ENCODE results near the gene PCDHGA1. TPM values are rescaled to one million over a fixed set of nuclear protein-coding genes. Genes with fewer than 3 reads are reported as not detected.
"Not testable (repeated sequence)": the region's sequence is repeated elsewhere in the genome, so short reads cannot be mapped to it uniquely, and the experiment has no call there.

The PCDHGA1 gene
- under 1 TPM in 1 of 2 donors, not detected in 1; 0.11 TPM for total RNA-seq

DNA sequence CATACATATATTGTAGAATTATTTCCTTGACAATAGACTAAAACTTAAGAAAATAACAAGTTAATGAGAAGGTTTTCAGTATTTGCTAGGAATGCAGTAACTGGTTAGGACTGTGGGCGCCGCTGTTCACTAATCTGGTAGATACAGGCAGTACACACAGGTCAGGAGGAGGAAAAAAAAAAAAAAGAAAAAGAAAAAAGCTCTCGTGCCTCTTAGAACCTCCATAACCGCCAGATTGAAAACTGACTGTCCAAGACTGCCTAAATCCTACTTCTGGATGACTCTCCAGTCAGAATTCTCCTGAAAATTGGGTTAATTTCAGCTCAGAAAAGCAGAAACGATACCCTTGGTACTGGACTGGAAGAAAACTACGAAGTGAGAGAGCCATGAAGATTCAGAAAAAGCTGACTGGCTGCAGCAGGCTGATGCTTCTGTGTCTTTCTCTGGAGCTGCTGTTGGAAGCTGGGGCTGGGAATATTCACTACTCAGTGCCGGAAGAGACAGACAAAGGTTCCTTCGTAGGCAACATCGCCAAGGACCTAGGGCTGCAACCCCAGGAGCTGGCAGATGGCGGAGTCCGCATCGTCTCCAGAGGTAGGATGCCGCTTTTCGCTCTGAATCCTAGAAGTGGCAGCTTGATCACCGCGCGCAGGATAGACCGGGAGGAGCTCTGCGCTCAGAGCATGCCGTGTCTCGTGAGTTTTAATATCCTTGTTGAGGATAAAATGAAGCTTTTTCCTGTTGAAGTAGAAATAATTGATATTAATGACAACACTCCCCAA, at the start of gene PCDHGA1:
Gene PCDHGA1, plus strand, starts transcription at position 216 of the 782 bp plus-strand sequence.
- H3K9me3 Mint-ChIP-seq, result peaks cover 22 to 39% of the 10 kb centered on the region in 2 donors
- no peak for ATAC-seq
- DNase-seq (ENCODE audit: low spot score in 2 of 2), result no peak
- H3K36me3 Mint-ChIP-seq, result peaks cover 46 to 52% of the 10 kb centered on the region in 2 donors
- H3K27ac Mint-ChIP-seq, result no peak within 1 kb of the TSS

- no peak for DNase-seq (ENCODE audit: low spot score in 2 of 2)
- no peak for ATAC-seq
- H3K9me3 Mint-ChIP-seq, result peaks cover 31 to 43% of the 10 kb centered on the region in 2 donors
Observed at GRCh38 chr5:141298376-141298775, 31.9 kb upstream of the PCDHGA1 start.

GRCh38 chr5:141303756-141304155, 26.6 kb upstream of the PCDHGA1 start, which contains the start of gene SLC25A2:
TSS of gene SLC25A2 (minus strand) at chr5:141304049. CDS start at chr5:141303865, 184 bp downstream.
- ATAC-seq, result no peak
- H3K9me3 Mint-ChIP-seq, result peaks cover 30 to 36% of the 10 kb centered on the region in 2 donors

More at GRCh38 chr5:141298376-141298775, 31.9 kb upstream of the PCDHGA1 start:
- H3K36me3 Mint-ChIP-seq, result peaks cover 56 to 66% of the 10 kb centered on the region in 2 donors
- H3K27ac Mint-ChIP-seq, result no peak overlapping the region

DNA sequence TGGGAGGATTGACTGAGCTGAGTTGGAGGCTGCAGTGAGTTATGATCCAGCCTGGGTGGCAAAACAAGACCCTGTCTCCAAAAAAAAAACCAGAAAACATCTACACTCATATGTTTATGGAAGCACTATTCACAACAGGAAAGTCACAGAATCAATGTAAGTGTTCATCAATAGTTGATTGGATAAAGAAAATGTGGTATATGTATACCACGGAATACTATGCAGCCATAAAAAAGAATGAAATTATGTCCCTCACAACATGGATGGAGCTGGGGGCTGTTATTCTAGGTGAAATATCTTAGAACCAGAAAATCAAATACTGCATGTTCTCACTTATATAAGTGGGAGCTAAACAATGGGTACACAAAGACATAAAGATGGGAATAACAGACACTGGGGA, 23.7 kb upstream of the PCDHGA1 start:
- Mint-ChIP-seq H3K9me3 (peaks cover 35 to 38% of the 10 kb centered on the region in 2 donors), H3K36me3 (peaks cover 40 to 70% of the 10 kb centered on the region in 2 donors), H3K27ac (no peak overlapping the region)
- no peak for ATAC-seq
- no peak for DNase-seq (ENCODE audit: low spot score in 2 of 2)

More at GRCh38 chr5:141303756-141304155, 26.6 kb upstream of the PCDHGA1 start, which contains the start of gene SLC25A2:
- Mint-ChIP-seq H3K27ac (no peak within 1 kb of the TSS), H3K36me3 (peaks cover 30 to 61% of the 10 kb centered on the region in 2 donors)
- no peak for DNase-seq (ENCODE audit: low spot score in 2 of 2)

GRCh38 chr5:141313711-141314110, 16.6 kb upstream of the PCDHGA1 start:
- peaks cover 42 to 54% of the 10 kb centered on the region in 2 donors for H3K9me3 Mint-ChIP-seq
- peaks cover 65 to 67% of the 10 kb centered on the region in 2 donors for H3K36me3 Mint-ChIP-seq
- DNase-seq (ENCODE audit: low spot score in 2 of 2) (no peak), ATAC-seq (no peak)
- no peak overlapping the region for H3K27ac Mint-ChIP-seq

DNA sequence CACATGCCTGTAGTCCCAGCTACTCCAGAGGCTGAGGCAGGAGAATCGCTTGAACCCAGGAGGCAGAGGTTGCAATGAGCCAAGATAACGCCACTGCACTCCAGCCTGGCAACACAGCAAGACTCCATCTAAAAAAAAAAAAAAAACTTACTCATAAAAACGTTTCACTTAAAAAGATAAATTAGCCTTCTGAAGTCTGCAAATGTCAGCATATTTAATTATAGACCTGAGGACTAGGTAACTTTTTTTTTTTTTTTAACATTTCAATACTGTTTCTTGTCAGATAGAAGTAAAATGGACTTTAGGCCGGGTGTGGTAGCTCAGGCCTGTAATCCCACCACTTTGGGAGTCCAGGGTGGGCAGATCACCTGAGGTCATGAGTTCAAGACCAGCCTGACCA, 13.4 kb upstream of the PCDHGA1 start:
- not testable (repeated sequence) for ATAC-seq; H3K27ac Mint-ChIP-seq; DNase-seq (ENCODE audit: low spot score in 2 of 2)
- peaks cover 70 to 80% of the 10 kb centered on the region in 2 donors for H3K36me3 Mint-ChIP-seq
- H3K9me3 Mint-ChIP-seq, result peaks cover 53 to 57% of the 10 kb centered on the region in 2 donors

- Mint-ChIP-seq H3K9me3 (peaks cover 42 to 50% of the 10 kb centered on the region in 2 donors), H3K36me3 (peaks cover 50 to 69% of the 10 kb centered on the region in 2 donors), H3K27ac (peak overlapping the region in 1 of 2 donors; percentile 99)
- DNase-seq (ENCODE audit: low spot score in 2 of 2), result no peak
- ATAC-seq, result no peak
Observed at GRCh38 chr5:141319202-141319601, 11.1 kb upstream of the PCDHGA1 start.

GRCh38 chr5:141319699-141320098, 10.6 kb upstream of the PCDHGA1 start:
- ATAC-seq (no peak), DNase-seq (ENCODE audit: low spot score in 2 of 2) (no peak)
- peaks cover 48 to 64% of the 10 kb centered on the region in 2 donors for H3K36me3 Mint-ChIP-seq
- H3K27ac Mint-ChIP-seq, result peak overlapping the region; percentile 99
- H3K9me3 Mint-ChIP-seq, result peaks cover 41 to 49% of the 10 kb centered on the region in 2 donors

GRCh38 chr5:141320225-141321169, 9.8 kb upstream of the PCDHGA1 start, which contains the start of gene TAF7:
TSS of gene TAF7 (minus strand) at chr5:141320784. CDS start at chr5:141320044, 740 bp downstream.
- DNase-seq (ENCODE audit: low spot score in 2 of 2) (peak; percentile 92 to 93), ATAC-seq (peak; percentile 94 to 96)
- Mint-ChIP-seq H3K36me3 (peaks cover 40 to 56% of the 10 kb centered on the region in 2 donors), H3K9me3 (peaks cover 36 to 45% of the 10 kb centered on the region in 2 donors), H3K27ac (peak within 1 kb of the TSS; percentile 99)

GRCh38 chr5:141322261-141322660, 8.1 kb upstream of the PCDHGA1 start:
- DNase-seq (ENCODE audit: low spot score in 2 of 2) (no peak), ATAC-seq (no peak)
- Mint-ChIP-seq H3K9me3 (peaks cover 33 to 50% of the 10 kb centered on the region in 2 donors), H3K36me3 (peaks cover 41 to 65% of the 10 kb centered on the region in 2 donors), H3K27ac (no peak overlapping the region)

DNA sequence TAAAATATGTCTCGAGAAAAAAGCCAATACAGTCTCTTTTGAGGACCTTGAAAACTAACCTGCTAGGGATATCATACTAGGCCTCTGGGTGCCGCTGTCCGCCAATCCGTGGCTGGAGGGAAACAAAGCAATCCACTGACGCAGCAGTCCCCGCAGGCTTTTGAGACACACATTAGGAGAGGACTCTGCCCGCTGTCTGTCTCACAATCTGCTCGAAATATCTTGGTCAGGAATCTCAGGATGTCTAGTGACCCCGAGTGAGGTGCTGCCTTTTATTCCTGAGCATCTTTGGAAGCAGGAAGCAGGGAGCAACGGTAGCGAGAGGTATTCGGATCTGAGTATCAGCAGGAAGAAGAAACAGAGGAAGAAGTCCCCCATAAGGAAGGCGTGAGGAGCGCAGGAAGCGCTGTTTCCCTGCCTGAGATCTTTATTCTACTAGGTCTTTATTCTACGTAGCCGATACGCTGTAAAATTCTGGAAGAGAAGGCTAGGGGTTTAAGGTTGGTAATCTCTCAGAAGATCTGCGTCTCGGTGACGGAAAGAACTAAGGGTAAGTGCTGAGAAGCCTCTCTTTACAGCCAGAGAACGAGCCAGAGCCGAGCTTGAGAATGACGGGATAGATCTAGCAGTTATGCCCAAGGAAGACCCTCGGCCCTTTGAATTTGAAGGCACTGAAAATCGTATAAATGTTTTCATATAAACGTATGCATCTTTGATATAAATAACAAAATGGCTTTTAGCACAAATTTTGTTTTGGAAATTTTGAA, 4.0 kb upstream of the PCDHGA1 start:
- peak; percentile 91 to 96 for ATAC-seq
- peaks cover 28 to 34% of the 10 kb centered on the region in 2 donors for H3K36me3 Mint-ChIP-seq
- H3K27ac Mint-ChIP-seq, result peak overlapping the region; percentile 58 to 81
- peak in 1 of 2 donors; percentile 39 for DNase-seq (ENCODE audit: low spot score in 2 of 2)
- H3K9me3 Mint-ChIP-seq, result peaks cover 11 to 22% of the 10 kb centered on the region in 2 donors

DNA sequence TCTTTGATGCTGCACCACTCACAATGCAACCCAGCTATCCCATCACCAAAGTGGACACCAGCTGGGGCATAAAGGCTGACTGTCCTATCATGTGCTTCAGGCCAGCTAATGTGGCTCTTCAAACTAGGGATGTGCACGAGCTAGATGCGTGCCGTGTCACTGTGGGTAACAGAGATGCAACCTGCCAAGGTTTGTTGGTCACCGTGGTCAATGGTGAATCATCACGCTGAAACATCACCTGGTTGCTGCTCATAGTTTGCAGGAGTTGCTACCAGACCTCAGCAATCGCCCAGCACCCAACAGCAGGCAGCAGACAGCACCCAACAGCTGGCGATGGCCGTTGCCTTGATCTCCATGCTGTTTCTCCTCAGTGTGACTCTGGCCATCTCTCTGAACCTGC, 2.1 kb upstream of the PCDHGA1 start:
- H3K9me3 Mint-ChIP-seq, result peaks cover 21 to 25% of the 10 kb centered on the region in 2 donors
- no peak for DNase-seq (ENCODE audit: low spot score in 2 of 2)
- peaks cover 30 to 45% of the 10 kb centered on the region in 2 donors for H3K36me3 Mint-ChIP-seq

GRCh38 chr5:141332571-141332970, 2.3 kb downstream of the PCDHGA1 start:
- ATAC-seq; DNase-seq (ENCODE audit: low spot score in 2 of 2); H3K27ac Mint-ChIP-seq: not testable (repeated sequence)
- Mint-ChIP-seq H3K9me3 (peaks cover 34 to 35% of the 10 kb centered on the region in 2 donors), H3K36me3 (peaks cover 32 to 59% of the 10 kb centered on the region in 2 donors)

More for the DNA sequence above, 2.1 kb upstream of the PCDHGA1 start:
- H3K27ac Mint-ChIP-seq, result no peak overlapping the region
- ATAC-seq, result peak in 1 of 2 donors; percentile 54

GRCh38 chr5:141338538-141339306, 8.4 kb downstream of the PCDHGA1 start, which contains the start of gene PCDHGA2:
TSS of gene PCDHGA2 (plus strand) at chr5:141338760.
- ATAC-seq, result no peak
- DNase-seq (ENCODE audit: low spot score in 2 of 2), result no peak
- peaks cover 51 to 65% of the 10 kb centered on the region in 2 donors for H3K36me3 Mint-ChIP-seq
- no peak within 1 kb of the TSS for H3K27ac Mint-ChIP-seq
- peaks cover 37 to 53% of the 10 kb centered on the region in 2 donors for H3K9me3 Mint-ChIP-seq
